BLaER1 treated with 17β-estradiol and CSF1 and Interleukin-3, amounts not matched to agents 10 nM and 100 nM (cell line): ENCODE results near the gene SPEG.

ENCODE experiments used
- H3K27ac ChIP-seq, 11 experiments: shearing (Covaris generic); formaldehyde crosslinking; 2 replicates each; pipeline ENCODE4 v1.8.1; 2022
- H3K27me3 ChIP-seq, 11 experiments: shearing (Covaris generic); formaldehyde crosslinking; 2 replicates each; pipeline ENCODE4 v1.8.1; 2022
- H3K36me3 ChIP-seq, 11 experiments: shearing (Covaris generic); formaldehyde crosslinking; 2 replicates each; pipeline ENCODE4 v1.8.1; 2022
- H3K4me1 ChIP-seq, 10 experiments: shearing (Covaris generic); formaldehyde crosslinking; 2 replicates each; pipeline ENCODE4 v1.8.1; 2022
- H3K4me2 ChIP-seq, 11 experiments: shearing (Covaris generic); formaldehyde crosslinking; 2 replicates each; pipeline ENCODE4 v1.8.1; 2022
- H3K4me3 ChIP-seq, 10 experiments: shearing (Covaris generic); formaldehyde crosslinking; 2 replicates each; pipeline ENCODE4 v1.8.1; 2022
- H3K9ac ChIP-seq, 11 experiments: shearing (Covaris generic); formaldehyde crosslinking; 2 replicates each; pipeline ENCODE4 v1.8.1; 2022
- H3K9me3 ChIP-seq, 11 experiments: shearing (Covaris generic); formaldehyde crosslinking; replicated peaks in 1 of 11; 2 replicates each; pipeline ENCODE4 v1.8.1; 2022
- H4K20me1 ChIP-seq, 11 experiments: shearing (Covaris generic); formaldehyde crosslinking; 2 replicates each; pipeline ENCODE4 v1.8.1; 2022
- Cebpa-rat ChIP-seq, 11 experiments: shearing (Covaris generic); IDR thresholded peaks; 2 replicates each; pipeline ENCODE4 v1.8.1; 2022

SPEG gene

GRCh38 chr2:219499555-219499954 is 64.9 kb downstream of the SPEG start:
- H3K4me1 ChIP-seq, result peaks cover 18 to 46% (median 40%) of the 10 kb centered on the region in 10 experiments
- H3K9me3 ChIP-seq, result no peaks in the 10 kb centered on the region
- H3K36me3 ChIP-seq, result peaks cover 0 to 33% (median 13%) of the 10 kb centered on the region in 11 experiments; a peak in 11 of 22 replicates
- H3K4me2 ChIP-seq, result peak overlapping the region; percentile 90 to 97 (median 94)
- peaks cover 30 to 40% (median 39%) of the 10 kb centered on the region in 11 experiments for H3K27me3 ChIP-seq
- peak overlapping the region; percentile 83 to 95 (median 90) for H3K9ac ChIP-seq
- H3K27ac ChIP-seq, result peak overlapping the region in 10 of 11 experiments; percentile 77 to 86 (median 84); a peak in 12 of 22 replicates
- peaks cover 0 to 30% (median 0%) of the 10 kb centered on the region in 11 experiments; a peak in 5 of 22 replicates for H4K20me1 ChIP-seq
- H3K4me3 ChIP-seq, result peak overlapping the region; percentile 63 to 85 (median 74)
- TF ChIP-seq Cebpa-rat (IDR thresholded peaks at IDR 0.05), result no peak

- Histone ChIP-seq H3K27me3 (peaks cover 30 to 34% (median 33%) of the 10 kb centered on the region in 11 experiments), H3K4me2 (peak overlapping the region; percentile 90 to 97 (median 94)), H3K4me1 (peaks cover 18 to 43% (median 39%) of the 10 kb centered on the region in 10 experiments), H3K9ac (0 out of 22 replicates have a peak overlapping the region, but pooled peaks of 1 of the 11 experiments have one; percentile 95), H3K36me3 (peaks cover 0 to 39% (median 19%) of the 10 kb centered on the region in 11 experiments; a peak in 12 of 22 replicates), H3K27ac (no peak overlapping the region), H3K9me3 (no peaks in the 10 kb centered on the region), H4K20me1 (peaks cover 0 to 36% (median 0%) of the 10 kb centered on the region in 11 experiments; a peak in 5 of 22 replicates), H3K4me3 (peak overlapping the region in 1 of 10 experiments; percentile 77; a peak in 2 of 20 replicates)
- no peak for TF ChIP-seq Cebpa-rat (IDR thresholded peaks at IDR 0.05)
Measured at GRCh38 chr2:219500135-219500534, 65.5 kb downstream of the SPEG start.

GRCh38 chr2:219501849-219502248 is 67.2 kb downstream of the SPEG start:
- no peak overlapping the region for H3K4me2 ChIP-seq
- peaks cover 18 to 29% (median 25%) of the 10 kb centered on the region in 10 experiments for H3K4me1 ChIP-seq
- H3K9me3 ChIP-seq, result no peaks in the 10 kb centered on the region
- peaks cover 0 to 56% (median 36%) of the 10 kb centered on the region in 11 experiments; a peak in 12 of 22 replicates for H3K36me3 ChIP-seq
- H3K27me3 ChIP-seq, result peaks cover 15 to 17% (median 16%) of the 10 kb centered on the region in 11 experiments
- no peak overlapping the region for H3K4me3 ChIP-seq
- H3K27ac ChIP-seq, result no peak overlapping the region
- no peak for TF ChIP-seq Cebpa-rat (IDR thresholded peaks at IDR 0.05)
- peaks cover 0 to 36% (median 0%) of the 10 kb centered on the region in 11 experiments; a peak in 4 of 22 replicates for H4K20me1 ChIP-seq
- no peak overlapping the region for H3K9ac ChIP-seq

- H3K9me3 ChIP-seq, result no peaks in the 10 kb centered on the region
- H3K4me2 ChIP-seq, result no peak overlapping the region
Measured at GRCh38 chr2:219502618-219503017, 68.0 kb downstream of the SPEG start.

GRCh38 chr2:219505585-219505984 is 70.9 kb downstream of the SPEG start:
- TF ChIP-seq Cebpa-rat (IDR thresholded peaks at IDR 0.05), result no peak
- Histone ChIP-seq H3K36me3 (peaks cover 0 to 61% (median 37%) of the 10 kb centered on the region in 11 experiments; a peak in 12 of 22 replicates), H3K9ac (no peak overlapping the region), H3K27me3 (peaks cover 0 to 12% (median 0%) of the 10 kb centered on the region in 11 experiments; a peak in 7 of 22 replicates), H3K4me1 (peaks cover 12 to 30% (median 22%) of the 10 kb centered on the region in 10 experiments), H3K4me3 (no peak overlapping the region), H3K27ac (no peak overlapping the region), H3K9me3 (no peaks in the 10 kb centered on the region), H4K20me1 (peaks cover 0 to 61% (median 0%) of the 10 kb centered on the region in 11 experiments; a peak in 7 of 22 replicates), H3K4me2 (no peak overlapping the region)

More at GRCh38 chr2:219502618-219503017, 68.0 kb downstream of the SPEG start:
- Histone ChIP-seq H3K4me1 (peaks cover 18 to 23% (median 20%) of the 10 kb centered on the region in 10 experiments), H3K4me3 (no peak overlapping the region), H3K36me3 (peaks cover 0 to 61% (median 37%) of the 10 kb centered on the region in 11 experiments; a peak in 12 of 22 replicates), H3K27ac (no peak overlapping the region), H3K9ac (no peak overlapping the region), H4K20me1 (peaks cover 0 to 40% (median 0%) of the 10 kb centered on the region in 11 experiments; a peak in 6 of 22 replicates), H3K27me3 (peaks cover 7 to 9% (median 9%) of the 10 kb centered on the region in 11 experiments)
- no peak for TF ChIP-seq Cebpa-rat (IDR thresholded peaks at IDR 0.05)

GRCh38 chr2:219506153-219506801 is 71.6 kb downstream of the SPEG start:
- Histone ChIP-seq H3K9ac (0 out of 22 replicates have a peak overlapping the region, but pooled peaks of 1 of the 11 experiments have one; percentile 29), H3K27ac (no peak overlapping the region)
- no peak for TF ChIP-seq Cebpa-rat (IDR thresholded peaks at IDR 0.05)

GRCh38 chr2:219506802-219507526 is 72.3 kb downstream of the SPEG start:
- Histone ChIP-seq H3K9me3 (no peaks in the 10 kb centered on the region), H3K4me2 (no peak overlapping the region), H4K20me1 (peaks cover 0 to 65% (median 0%) of the 10 kb centered on the region in 11 experiments; a peak in 8 of 22 replicates), H3K27me3 (peaks cover 0 to 25% (median 0%) of the 10 kb centered on the region in 11 experiments; a peak in 7 of 22 replicates), H3K36me3 (peaks cover 0 to 54% (median 37%) of the 10 kb centered on the region in 11 experiments; a peak in 12 of 22 replicates), H3K27ac (no peak overlapping the region), H3K9ac (0 out of 22 replicates have a peak overlapping the region, but pooled peaks of 1 of the 11 experiments have one; percentile 29), H3K4me3 (no peak overlapping the region), H3K4me1 (peaks cover 14 to 43% (median 35%) of the 10 kb centered on the region in 10 experiments)
- TF ChIP-seq Cebpa-rat (IDR thresholded peaks at IDR 0.05), result no peak

More at GRCh38 chr2:219506153-219506801, 71.6 kb downstream of the SPEG start:
- Histone ChIP-seq H3K27me3 (peaks cover 0 to 19% (median 0%) of the 10 kb centered on the region in 11 experiments; a peak in 7 of 22 replicates), H3K4me2 (no peak overlapping the region), H4K20me1 (peaks cover 0 to 63% (median 0%) of the 10 kb centered on the region in 11 experiments; a peak in 8 of 22 replicates), H3K36me3 (peaks cover 0 to 60% (median 37%) of the 10 kb centered on the region in 11 experiments; a peak in 12 of 22 replicates), H3K9me3 (no peaks in the 10 kb centered on the region), H3K4me1 (peaks cover 14 to 37% (median 29%) of the 10 kb centered on the region in 10 experiments), H3K4me3 (no peak overlapping the region)
